C4-2B (cell line): ENCODE data around the gene PTRHD1.
"Not testable (repeated sequence)": the region's sequence is repeated elsewhere in the genome, so short reads cannot be mapped to it uniquely, and the experiment has no call there.

ENCODE experiments used
- H3K27ac ChIP-seq: fragments of 450-650 bp; 2 replicates; pipeline ENCODE4 v1.5.1; 2017
- CTCF ChIP-seq: fragments of 450-650 bp; conservative IDR thresholded peaks from 2 replicates; pipeline ENCODE4 v1.5.1; 2017; ENCODE audit warnings: mild to moderate bottlenecking
- ZFX ChIP-seq: fragments of 450-650 bp; IDR thresholded peaks from 2 replicates; pipeline ENCODE4 v1.6.1; 2017

Gene PTRHD1

GRCh38 chr2:24837996-24838513 is 44.9 kb upstream of the PTRHD1 start:
- TF ChIP-seq ZFX = no peak
- no peak for TF ChIP-seq CTCF
- no peak overlapping the region for H3K27ac ChIP-seq

DNA sequence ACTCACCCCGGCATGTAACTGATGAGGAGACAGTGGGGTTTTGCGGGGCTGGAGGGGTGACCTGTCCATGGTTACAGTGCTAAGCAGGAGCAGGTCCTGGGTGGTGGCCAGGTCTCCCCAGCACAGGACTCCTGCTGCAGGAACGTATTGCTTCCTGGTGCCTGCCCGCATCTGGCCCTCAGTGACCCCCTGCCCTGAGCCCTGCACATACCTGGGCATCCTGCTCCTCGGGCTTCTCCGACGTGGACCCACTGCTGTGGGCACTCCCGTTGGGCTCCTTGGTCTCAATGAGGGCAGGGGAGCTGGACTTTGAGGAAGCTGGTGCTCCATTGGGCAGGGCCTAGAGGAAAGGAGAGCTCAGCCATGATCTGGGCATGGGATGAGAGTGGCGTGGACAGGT is 43.5 kb upstream of the PTRHD1 start:
- H3K27ac ChIP-seq = no peak overlapping the region
- no peak for TF ChIP-seq CTCF
- no peak for TF ChIP-seq ZFX

DNA sequence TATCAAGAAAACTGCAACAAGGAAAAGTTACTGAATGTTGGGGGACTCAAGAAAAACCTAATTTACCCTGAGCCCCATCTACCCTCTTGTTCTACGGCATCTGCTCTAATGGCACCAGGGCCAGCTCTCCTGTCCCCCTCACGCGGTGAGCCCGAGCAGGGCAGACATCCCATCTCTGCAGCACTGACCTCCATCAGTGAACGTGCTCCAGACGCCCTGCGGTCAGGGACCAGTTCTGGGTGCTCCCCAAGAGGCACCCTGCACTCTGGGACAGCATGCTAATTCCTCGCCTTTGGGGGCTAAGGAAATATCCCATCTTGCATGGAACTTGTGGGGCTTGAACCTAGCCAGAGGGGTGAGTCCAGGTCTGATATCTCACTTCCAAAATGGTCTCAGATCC is 43.0 kb upstream of the PTRHD1 start:
- H3K27ac ChIP-seq = no peak overlapping the region
- no peak for TF ChIP-seq ZFX
- no peak for TF ChIP-seq CTCF

- H3K27ac ChIP-seq = not testable (repeated sequence)
Observed at GRCh38 chr2:24835411-24835810, 42.2 kb upstream of the PTRHD1 start.

DNA sequence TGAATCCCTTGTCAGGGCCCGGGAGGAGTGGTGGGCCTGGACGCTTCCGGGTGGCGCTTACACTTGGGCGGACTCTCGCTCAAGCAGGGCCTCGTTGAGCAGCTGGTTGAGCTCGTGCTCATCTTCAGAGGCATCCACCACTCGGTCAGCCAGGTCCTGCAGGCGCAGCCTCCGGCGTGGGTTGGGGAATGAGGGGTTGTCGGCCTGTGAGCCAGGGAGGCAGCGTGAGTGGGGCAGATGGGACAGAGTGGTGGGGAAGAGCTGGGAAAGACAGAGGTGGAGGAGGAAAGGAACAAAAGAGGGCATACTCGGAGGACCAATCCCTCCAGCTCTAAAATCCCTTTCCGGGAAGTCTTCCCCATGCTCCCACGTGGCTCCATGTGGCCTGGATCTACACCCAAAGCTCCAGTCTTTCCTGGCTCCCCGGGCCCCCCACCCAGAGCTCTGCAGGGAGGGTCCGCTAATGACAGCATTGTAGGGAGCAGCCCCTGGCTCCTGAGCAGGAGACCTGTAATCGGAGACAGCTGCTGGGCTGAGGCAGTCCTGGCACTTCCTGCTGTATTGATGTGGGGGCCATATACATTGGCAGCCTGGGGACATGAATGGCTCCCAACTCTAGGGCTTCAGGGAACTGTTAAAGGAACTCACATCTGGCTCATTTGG is 41.7 kb upstream of the PTRHD1 start:
- H3K27ac ChIP-seq = no peak overlapping the region
- no peak for TF ChIP-seq CTCF
- TF ChIP-seq ZFX = no peak

DNA sequence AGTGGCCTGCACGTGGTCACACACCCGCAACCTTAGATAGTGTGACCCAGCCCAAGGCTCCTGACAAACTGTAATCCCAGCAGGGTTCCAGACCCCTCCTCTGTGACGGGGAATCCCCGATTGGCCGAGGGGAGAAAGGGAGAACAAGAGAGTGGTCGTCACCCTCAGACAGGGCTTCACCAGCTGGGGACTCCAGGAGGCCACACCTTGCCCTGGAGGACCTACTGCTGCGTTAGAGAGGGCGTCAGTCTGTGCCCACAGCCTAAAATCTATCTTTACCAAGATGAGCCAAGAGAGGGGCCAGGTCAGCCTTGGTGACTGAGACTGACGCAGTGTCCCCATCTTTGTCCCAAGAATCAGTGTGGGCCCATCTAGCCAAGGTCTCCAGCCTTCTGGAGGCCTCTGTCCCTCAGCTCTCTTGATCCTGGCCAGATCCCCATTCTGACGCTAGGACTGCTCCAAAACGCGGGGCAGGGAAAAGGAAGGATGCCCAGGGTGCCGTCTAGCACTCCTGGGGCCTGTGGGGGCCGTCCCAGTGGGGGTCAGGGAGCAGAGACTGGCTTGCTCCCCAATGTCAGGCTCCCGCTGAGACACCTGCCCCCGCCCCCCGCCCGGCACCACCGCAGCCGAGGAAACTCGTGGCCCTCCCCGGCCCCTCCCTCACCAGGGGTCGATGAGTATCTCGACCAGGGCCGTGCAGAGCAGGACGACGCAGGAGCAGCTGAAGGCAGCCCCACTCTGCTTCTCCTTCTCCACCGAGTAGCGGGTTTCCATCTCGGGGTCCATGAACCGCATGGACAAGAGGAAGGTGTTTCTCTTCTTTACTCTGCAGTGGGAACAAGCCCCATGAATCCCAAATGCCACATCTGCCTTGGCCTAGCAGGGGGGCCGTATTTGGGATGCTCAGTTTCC is 40.9 kb upstream of the PTRHD1 start:
- H3K27ac ChIP-seq = no peak overlapping the region
- TF ChIP-seq ZFX (no peak), CTCF (no peak)

- TF ChIP-seq CTCF (no peak), ZFX (no peak)
Observed at GRCh38 chr2:24832931-24833701, 39.9 kb upstream of the PTRHD1 start.

More at GRCh38 chr2:24832931-24833701, 39.9 kb upstream of the PTRHD1 start:
- H3K27ac ChIP-seq = no peak overlapping the region
